Activated T-helper 1 cell treated with anti-CD3 and anti-CD28 coated beads, Interleukin-12 subunit alpha, Interleukin-12 subunit beta, Interleukin-2, Interleukin-4 antibody, amounts not matched to agents 30 ng/mL and 10 ng/mL and 1 ng/mL, durations not matched to agents 14 hours and 24 hours and 36 hours (primary cell): ENCODE measurements around the gene MYO3A. TPM values are rescaled to one million over a fixed set of nuclear protein-coding genes. Genes with fewer than 3 reads are reported as not detected.
"Not testable (repeated sequence)": the region's sequence is repeated elsewhere in the genome, so short reads cannot be mapped to it uniquely, and the experiment has no call there.

Experiments
- DNase-seq: peaks from one replicate; pipeline ENCODE4 v3.0.0; 2021; ENCODE audit warnings: low spot score
- H3K27ac Mint-ChIP-seq: one replicate; pipeline ENCODE4 v1.8.0; 2021; ENCODE audit warnings: mild to moderate bottlenecking, mixed read lengths
- H3K27me3 Mint-ChIP-seq: one replicate; pipeline ENCODE4 v1.8.0; 2022; ENCODE audit warnings: mild to moderate bottlenecking, moderate library complexity, mixed read lengths; ENCODE audit not compliant: insufficient read depth
- H3K36me3 Mint-ChIP-seq: one replicate; pipeline ENCODE4 v1.8.0; 2021; ENCODE audit warnings: low read depth, mixed read lengths
- H3K4me1 Mint-ChIP-seq: one replicate; pipeline ENCODE4 v1.8.0; 2021; ENCODE audit warnings: low read depth, mixed read lengths
- H3K4me3 Mint-ChIP-seq: one replicate; pipeline ENCODE4 v1.8.0; 2021; ENCODE audit warnings: mild to moderate bottlenecking, moderate library complexity, mixed read lengths
- H3K9me3 Mint-ChIP-seq: one replicate; pipeline ENCODE4 v1.8.0; 2021; ENCODE audit warnings: mixed read lengths
- intact Hi-C: fragments of 100-400 bp; cut with micrococcal nuclease; formaldehyde crosslinking; loops from one replicate; pipeline ENCODE4 v1.15.1; 2024
- total RNA-seq: library from RNA; stranded (reverse); gene quantifications from 2 replicates; pipeline ENCODE4 v1.2.3, GENCODE V29; 2022

The MYO3A gene
- total RNA-seq, 1 donor from 2014 or later = not detected

DNA sequence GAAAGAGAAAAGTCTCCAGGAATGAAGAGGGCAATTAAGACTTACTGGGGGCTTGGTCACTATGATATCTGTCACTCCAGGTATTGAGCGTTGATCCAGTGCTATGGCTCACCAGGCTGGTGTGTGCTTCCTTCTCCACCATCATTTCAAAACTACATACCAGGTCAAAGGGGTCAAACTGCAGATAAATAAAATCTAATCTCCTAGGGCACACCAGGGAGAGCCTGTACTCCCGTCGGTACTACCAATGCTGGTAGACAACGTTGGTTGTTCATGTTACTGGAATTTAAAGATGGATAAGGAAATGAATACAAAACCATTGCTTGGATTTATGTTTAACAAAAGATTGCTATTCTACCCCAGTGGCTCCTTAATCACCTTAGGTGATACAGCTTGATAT, 118.3 kb downstream of the MYO3A start:
- intact Hi-C loops = no loop called here
- no peak for DNase-seq
- Mint-ChIP-seq H3K4me3 (no peak overlapping the region), H3K9me3 (no peaks in the 10 kb centered on the region), H3K36me3 (no peaks in the 10 kb centered on the region), H3K4me1 (no peaks in the 10 kb centered on the region), H3K27ac (no peak overlapping the region), H3K27me3 (no peaks in the 10 kb centered on the region)

DNA sequence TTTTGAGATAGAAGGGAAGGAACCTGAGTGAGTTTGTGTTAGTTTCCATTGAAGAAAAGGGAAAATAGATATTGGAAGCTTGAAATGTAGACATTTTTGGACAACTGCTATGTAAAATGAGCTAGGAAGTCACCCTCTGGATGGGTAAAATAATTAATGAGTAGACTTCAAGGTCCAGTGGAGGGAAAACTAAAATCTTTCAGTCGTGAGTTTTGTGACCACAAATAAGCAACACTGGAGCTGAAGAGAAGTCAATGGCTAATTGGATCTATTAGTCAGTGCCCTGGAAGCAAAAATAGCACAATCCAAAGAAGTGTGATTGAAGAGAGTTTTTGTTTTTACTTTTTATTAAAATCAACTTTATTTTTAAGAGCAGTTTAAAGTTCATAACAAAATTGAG, 123.4 kb downstream of the MYO3A start:
- Mint-ChIP-seq H3K27me3 (no peaks in the 10 kb centered on the region), H3K4me1 (no peaks in the 10 kb centered on the region), H3K4me3 (no peak overlapping the region), H3K36me3 (no peaks in the 10 kb centered on the region), H3K9me3 (no peaks in the 10 kb centered on the region), H3K27ac (no peak overlapping the region)
- intact Hi-C loops = no loop called here
- DNase-seq = no peak

DNA sequence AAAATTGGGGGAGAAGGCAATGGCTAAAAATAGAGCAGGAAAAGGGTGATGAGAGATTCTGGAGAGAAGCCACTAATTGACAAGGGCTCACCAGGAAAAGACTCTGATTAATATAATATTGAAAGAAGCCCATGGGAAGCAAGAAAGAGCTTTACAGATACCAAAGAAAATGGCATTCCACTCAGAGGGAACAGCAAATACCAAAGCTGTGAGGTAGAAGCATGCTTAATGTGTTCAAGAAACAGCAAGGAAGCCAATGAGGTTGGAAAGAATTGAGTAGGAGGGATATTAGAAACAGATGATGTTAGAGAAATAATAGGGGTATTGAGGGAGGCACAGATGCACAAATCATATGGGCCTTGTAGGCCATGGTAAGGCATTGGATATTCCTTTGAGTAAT, 130.1 kb downstream of the MYO3A start:
- no peak overlapping the region for H3K27ac Mint-ChIP-seq
- H3K36me3 Mint-ChIP-seq = no peaks in the 10 kb centered on the region
- no peak for DNase-seq
- no peaks in the 10 kb centered on the region for H3K9me3 Mint-ChIP-seq
- no peaks in the 10 kb centered on the region for H3K4me1 Mint-ChIP-seq
- intact Hi-C loops = no loop called here
- no peak overlapping the region for H3K4me3 Mint-ChIP-seq
- no peaks in the 10 kb centered on the region for H3K27me3 Mint-ChIP-seq

DNA sequence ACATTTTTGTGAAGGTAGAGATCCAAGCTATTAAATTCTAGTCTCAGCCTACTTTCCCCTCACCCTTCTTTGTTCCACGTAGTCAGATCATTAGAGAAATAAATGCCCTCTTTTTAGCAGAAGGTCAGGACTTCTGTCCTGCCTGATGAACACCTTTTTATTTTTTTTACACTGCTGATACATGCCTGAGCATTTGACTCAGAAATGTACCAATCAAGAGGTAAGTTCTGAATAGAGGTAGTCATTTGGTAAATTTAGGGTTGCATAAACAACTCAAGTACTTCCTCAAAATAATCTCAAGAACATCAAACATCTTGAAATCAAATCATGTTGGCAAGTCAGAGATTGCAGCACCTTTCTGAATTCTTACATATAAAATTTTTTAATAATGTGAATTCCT, 133.7 kb downstream of the MYO3A start:
- no peak for DNase-seq
- intact Hi-C loops = no loop called here
- Mint-ChIP-seq H3K36me3 (no peaks in the 10 kb centered on the region), H3K9me3 (no peaks in the 10 kb centered on the region), H3K27ac (no peak overlapping the region), H3K4me1 (no peaks in the 10 kb centered on the region), H3K27me3 (no peaks in the 10 kb centered on the region), H3K4me3 (no peak overlapping the region)

DNA sequence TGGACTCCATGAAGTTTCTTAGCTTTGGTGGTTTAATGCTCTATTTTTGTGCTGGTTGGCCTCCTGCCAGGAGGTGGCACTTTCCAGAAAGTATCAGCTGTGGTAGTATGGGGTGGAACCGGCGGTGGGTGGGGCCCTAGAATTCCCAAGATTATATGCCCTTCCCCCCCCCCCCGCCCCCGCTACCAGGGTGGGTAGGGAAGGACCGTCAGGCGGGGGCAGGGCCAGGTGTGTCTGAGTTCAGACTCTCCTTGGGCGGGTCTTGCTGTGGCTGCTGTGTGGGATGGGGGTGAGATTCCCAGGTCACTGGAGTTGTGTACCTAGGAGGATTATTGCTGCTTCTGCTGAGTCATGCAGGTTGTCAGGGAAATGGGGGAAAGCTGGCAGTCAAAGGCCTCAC, 146.9 kb downstream of the MYO3A start:
- H3K4me1 Mint-ChIP-seq, H3K4me3 Mint-ChIP-seq, intact Hi-C loops, H3K36me3 Mint-ChIP-seq, DNase-seq, H3K9me3 Mint-ChIP-seq, H3K27me3 Mint-ChIP-seq, H3K27ac Mint-ChIP-seq: not testable (repeated sequence)

DNA sequence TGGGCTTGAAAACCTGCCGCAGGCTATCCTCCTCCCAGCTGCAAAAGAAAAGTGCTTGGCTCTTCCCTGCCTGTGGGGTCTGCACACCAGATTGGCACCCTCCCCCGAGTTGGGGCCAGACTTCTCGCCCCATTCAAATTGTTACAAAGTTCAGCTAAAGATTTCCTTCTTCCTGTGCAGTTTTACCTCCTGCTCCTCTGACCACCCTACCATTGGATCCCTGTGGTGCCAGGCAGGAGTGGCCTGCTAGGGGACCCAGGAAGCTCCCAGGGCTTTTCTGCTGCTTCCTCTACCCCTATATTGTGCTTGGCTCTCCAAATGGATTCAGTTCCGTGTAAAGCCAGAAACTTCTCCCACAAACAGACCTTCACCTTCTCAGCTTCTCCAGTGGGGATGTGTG, 147.4 kb downstream of the MYO3A start:
- Mint-ChIP-seq H3K36me3 (no peaks in the 10 kb centered on the region), H3K27me3 (peaks cover 5% of the 10 kb centered on the region), H3K4me1 (no peaks in the 10 kb centered on the region), H3K9me3 (no peaks in the 10 kb centered on the region), H3K4me3 (no peak overlapping the region), H3K27ac (no peak overlapping the region)
- no peak for DNase-seq
- intact Hi-C loops = no loop called here

DNA sequence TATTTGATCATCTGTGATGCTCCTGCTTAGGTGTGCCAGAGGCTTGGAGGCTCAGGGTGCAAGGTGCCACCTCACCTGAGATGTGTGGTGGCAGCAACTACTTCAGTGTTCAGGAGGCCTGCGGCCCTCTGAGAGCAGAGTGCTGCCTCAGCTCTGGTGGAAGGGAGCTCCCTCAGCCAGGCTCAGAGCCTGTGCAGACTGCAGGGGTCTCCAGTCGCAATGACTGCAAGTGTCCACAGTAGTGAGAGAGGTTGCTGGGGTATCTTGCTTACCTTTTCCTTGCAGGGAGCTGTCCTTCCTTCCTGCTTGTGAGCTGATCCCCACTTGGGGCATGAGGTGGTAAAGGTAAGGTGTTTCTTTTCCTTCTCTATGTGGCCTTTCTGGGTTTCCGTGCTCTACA, 151.5 kb downstream of the MYO3A start:
- H3K27me3 Mint-ChIP-seq = peaks cover 10% of the 10 kb centered on the region
- no peaks in the 10 kb centered on the region for H3K36me3 Mint-ChIP-seq
- no peaks in the 10 kb centered on the region for H3K9me3 Mint-ChIP-seq
- DNase-seq = no peak
- no peak overlapping the region for H3K27ac Mint-ChIP-seq
- no peaks in the 10 kb centered on the region for H3K4me1 Mint-ChIP-seq
- intact Hi-C loops = no loop called here
- no peak overlapping the region for H3K4me3 Mint-ChIP-seq

DNA sequence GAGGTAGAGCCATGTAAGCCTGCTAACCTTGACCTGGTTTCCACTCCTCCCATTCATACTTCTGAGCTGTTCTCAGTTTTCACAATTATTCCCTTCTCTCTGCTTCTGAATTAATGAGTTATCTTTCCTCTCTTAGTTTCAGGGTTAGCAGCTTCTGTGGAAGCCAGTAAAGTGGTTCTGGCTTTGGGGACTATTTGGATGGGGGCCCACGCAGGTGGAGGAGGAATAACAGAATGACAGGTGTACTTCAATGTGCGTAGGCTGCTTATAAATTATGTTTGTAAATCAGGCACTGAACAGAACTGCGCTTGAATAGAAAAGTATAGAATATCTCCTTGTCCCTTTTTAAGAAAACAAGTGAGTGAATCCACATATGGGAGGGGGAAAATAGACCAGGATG, 153.6 kb downstream of the MYO3A start:
- no peaks in the 10 kb centered on the region for H3K4me1 Mint-ChIP-seq
- H3K36me3 Mint-ChIP-seq = no peaks in the 10 kb centered on the region
- H3K4me3 Mint-ChIP-seq = no peak overlapping the region
- H3K27ac Mint-ChIP-seq = no peak overlapping the region
- intact Hi-C loops = no loop called here
- no peaks in the 10 kb centered on the region for H3K9me3 Mint-ChIP-seq
- H3K27me3 Mint-ChIP-seq = peaks cover 10% of the 10 kb centered on the region
- no peak for DNase-seq

DNA sequence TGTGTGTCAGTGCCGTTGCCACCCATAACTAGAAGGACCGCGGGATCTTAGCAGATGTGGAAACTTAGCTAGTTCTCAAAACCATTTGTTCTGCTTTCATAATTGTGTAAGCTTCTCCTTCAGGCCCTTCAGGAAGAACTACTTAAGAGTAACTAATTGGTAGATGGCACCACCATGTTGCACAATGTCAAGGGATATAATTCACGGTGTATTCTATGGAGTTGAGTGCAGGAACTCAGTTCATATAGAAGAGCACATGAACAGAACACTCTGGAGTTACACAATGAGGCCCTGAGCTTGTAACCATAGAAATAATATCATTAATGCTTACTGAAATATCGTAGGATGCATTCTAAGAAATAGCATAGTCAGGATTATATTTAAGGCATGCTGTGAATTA, 156.0 kb downstream of the MYO3A start:
- Mint-ChIP-seq H3K4me1 (no peaks in the 10 kb centered on the region), H3K4me3 (no peak overlapping the region), H3K27ac (no peak overlapping the region), H3K9me3 (no peaks in the 10 kb centered on the region), H3K27me3 (peaks cover 8% of the 10 kb centered on the region), H3K36me3 (no peaks in the 10 kb centered on the region)
- intact Hi-C loops = no loop called here
- DNase-seq = no peak

DNA sequence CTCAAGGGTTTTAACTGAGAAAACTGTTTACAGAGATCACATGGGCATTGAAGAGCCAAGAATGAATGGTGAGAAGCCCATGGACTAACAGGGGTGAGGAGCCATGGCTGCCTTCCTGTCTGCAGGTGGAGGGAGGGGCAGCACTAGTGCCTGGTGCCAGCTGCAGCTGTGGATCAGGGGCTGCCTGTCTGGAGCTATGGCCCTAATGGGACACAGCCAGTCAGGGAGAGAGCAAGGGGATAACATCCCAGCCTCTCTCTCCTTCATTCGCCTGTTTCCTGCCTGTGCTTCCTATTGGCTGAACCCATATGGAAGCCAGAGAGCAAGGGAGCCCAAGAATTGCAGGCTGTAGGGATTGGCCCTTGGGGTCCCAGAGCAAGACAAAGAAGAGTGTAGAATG, 156.7 kb downstream of the MYO3A start:
- H3K4me1 Mint-ChIP-seq = no peaks in the 10 kb centered on the region
- intact Hi-C loops = no loop called here
- no peak for DNase-seq
- H3K27me3 Mint-ChIP-seq = peaks cover 8% of the 10 kb centered on the region
- no peaks in the 10 kb centered on the region for H3K36me3 Mint-ChIP-seq
- no peak overlapping the region for H3K4me3 Mint-ChIP-seq
- H3K9me3 Mint-ChIP-seq = no peaks in the 10 kb centered on the region
- H3K27ac Mint-ChIP-seq = no peak overlapping the region

DNA sequence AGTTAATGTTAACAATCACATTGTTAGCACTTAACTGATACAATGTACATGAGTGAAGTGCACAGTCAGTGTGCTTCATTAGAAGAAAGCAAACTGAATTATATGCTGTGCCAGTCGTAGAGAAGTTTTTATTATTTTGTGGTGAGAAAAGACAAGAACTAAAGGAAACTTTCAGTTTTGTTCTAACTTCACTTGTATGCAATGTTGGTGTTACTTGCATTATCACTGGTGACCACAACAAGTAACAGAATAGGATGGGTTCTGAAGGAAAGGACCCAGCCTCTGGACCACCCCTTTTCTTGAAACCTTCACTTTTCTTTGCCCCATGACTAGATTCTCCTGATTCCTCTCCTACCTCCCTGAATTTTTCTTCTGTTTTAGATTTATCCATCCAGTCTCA, 159.2 kb downstream of the MYO3A start:
- intact Hi-C loops = no loop called here
- Mint-ChIP-seq H3K9me3 (no peaks in the 10 kb centered on the region), H3K27ac (no peak overlapping the region), H3K4me1 (no peaks in the 10 kb centered on the region), H3K27me3 (no peaks in the 10 kb centered on the region), H3K4me3 (no peak overlapping the region), H3K36me3 (no peaks in the 10 kb centered on the region)
- no peak for DNase-seq

DNA sequence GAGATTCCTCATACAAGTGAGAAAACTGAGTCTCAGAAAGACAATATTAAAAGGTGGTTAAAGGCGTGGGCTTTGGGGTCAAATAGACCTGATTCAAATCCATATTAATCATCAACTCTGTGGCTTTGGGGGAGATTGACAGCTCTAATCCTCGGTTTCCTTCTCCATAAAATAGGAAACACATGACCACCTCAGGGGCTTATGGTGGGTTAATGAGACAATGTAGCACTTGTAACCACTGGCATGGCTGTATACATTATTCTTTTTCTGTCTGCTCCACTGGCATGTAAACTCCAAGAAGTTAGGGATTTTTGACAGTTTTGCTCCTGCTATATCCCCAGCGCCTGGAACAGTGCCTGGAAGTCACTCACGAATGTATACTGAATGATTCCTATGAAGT, 161.8 kb downstream of the MYO3A start:
- Mint-ChIP-seq H3K27me3 (no peaks in the 10 kb centered on the region), H3K36me3 (no peaks in the 10 kb centered on the region), H3K4me1 (no peaks in the 10 kb centered on the region), H3K4me3 (no peak overlapping the region), H3K9me3 (no peaks in the 10 kb centered on the region), H3K27ac (no peak overlapping the region)
- intact Hi-C loops = no loop called here
- no peak for DNase-seq

DNA sequence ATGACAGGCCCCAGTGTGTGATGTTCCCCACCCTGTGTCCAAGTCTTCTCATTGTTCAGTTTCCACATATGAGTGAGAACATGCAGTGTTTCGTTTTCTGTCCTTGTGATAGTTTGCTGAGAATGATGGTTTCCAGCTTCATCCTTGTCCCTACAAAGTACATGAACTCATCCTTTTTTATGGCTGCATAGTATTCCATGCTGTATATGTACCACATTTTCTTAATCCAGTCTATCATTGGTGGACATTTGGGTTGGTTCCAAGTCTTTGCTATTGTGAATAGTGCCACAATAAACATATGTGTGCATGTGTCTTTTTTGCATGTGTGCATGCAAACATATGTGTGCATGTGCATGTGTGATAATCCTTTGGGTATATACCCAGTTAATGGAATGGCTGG, 163.5 kb downstream of the MYO3A start:
- not testable (repeated sequence) for H3K27me3 Mint-ChIP-seq, H3K4me1 Mint-ChIP-seq

DNA sequence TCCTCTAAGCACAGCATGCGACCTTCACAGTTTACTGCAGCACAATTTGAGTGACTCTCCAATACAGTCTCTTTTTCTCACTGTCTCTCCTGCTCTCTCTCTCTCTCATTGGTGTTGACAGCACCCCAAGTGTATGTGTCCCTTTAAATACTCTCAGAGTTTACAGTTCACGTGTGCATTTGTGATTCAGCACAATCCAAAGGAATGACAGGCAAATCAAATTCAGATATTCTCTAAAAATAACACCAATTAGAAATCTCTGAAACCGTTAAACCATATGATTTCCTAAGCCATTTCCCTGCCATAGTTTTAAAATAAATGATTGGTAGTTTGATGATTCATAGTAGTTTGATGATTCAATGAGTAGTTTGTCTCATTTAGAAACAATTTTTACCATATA, 178.5 kb downstream of the MYO3A start:
- H3K27ac Mint-ChIP-seq = no peak overlapping the region
- H3K27me3 Mint-ChIP-seq = peaks cover 2% of the 10 kb centered on the region
- intact Hi-C loops = no loop called here
- H3K9me3 Mint-ChIP-seq = no peaks in the 10 kb centered on the region
- DNase-seq = no peak
- no peaks in the 10 kb centered on the region for H3K36me3 Mint-ChIP-seq
- no peaks in the 10 kb centered on the region for H3K4me1 Mint-ChIP-seq
- H3K4me3 Mint-ChIP-seq = no peak overlapping the region

More for the DNA sequence above, 163.5 kb downstream of the MYO3A start:
- H3K27ac Mint-ChIP-seq, H3K36me3 Mint-ChIP-seq, H3K9me3 Mint-ChIP-seq, intact Hi-C loops, DNase-seq, H3K4me3 Mint-ChIP-seq: not testable (repeated sequence)
